Skeletal muscle satellite cell (primary cell): Measurements from ENCODE around the gene STK11.

Source experiments
- H3K27me3 ChIP-seq: 2 replicates; pipeline ENCODE4 v1.7.0; 2013; ENCODE audit warnings: low read length; ENCODE audit not compliant: control insufficient read depth, insufficient read depth
- H3K36me3 ChIP-seq: 2 replicates; pipeline ENCODE4 v1.7.0; 2013; ENCODE audit warnings: mild to moderate bottlenecking, control low read depth, low read length; ENCODE audit not compliant: insufficient read depth
- H3K4me1 ChIP-seq: 2 replicates; pipeline ENCODE4 v1.7.0; 2013; ENCODE audit warnings: low read length; ENCODE audit not compliant: control insufficient read depth, insufficient read depth
- H3K4me2 ChIP-seq: 2 replicates; pipeline ENCODE4 v1.7.0; 2013; ENCODE audit warnings: mild to moderate bottlenecking, low read length
- H3K4me3 ChIP-seq: 2 replicates; pipeline ENCODE4 v1.7.0; 2013; ENCODE audit warnings: low read length
- H3K9ac ChIP-seq: 2 replicates; pipeline ENCODE4 v1.7.0; 2013; ENCODE audit warnings: mild to moderate bottlenecking, low read depth, low read length, moderate library complexity
- H3K9me3 ChIP-seq: replicated peaks from 2 replicates; pipeline ENCODE4 v1.7.0; 2013; ENCODE audit warnings: mild to moderate bottlenecking, control low read depth, low read length

STK11 gene

DNA sequence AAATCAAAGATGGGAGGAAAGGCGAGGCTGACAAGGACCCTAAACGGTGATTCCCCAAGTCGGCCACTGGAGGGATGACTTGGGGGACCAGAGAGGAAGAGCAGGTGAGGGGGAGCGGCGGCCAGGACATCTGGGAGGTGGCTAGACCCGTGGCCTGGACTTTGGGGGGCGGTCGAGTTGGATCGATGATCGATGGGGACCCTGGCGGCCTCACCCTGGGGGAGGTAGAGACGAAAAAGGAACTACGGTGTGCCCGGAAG is 55.9 kb downstream of the STK11 start:
- H3K4me1 ChIP-seq, result peaks cover 81% of the 10 kb centered on the region

DNA sequence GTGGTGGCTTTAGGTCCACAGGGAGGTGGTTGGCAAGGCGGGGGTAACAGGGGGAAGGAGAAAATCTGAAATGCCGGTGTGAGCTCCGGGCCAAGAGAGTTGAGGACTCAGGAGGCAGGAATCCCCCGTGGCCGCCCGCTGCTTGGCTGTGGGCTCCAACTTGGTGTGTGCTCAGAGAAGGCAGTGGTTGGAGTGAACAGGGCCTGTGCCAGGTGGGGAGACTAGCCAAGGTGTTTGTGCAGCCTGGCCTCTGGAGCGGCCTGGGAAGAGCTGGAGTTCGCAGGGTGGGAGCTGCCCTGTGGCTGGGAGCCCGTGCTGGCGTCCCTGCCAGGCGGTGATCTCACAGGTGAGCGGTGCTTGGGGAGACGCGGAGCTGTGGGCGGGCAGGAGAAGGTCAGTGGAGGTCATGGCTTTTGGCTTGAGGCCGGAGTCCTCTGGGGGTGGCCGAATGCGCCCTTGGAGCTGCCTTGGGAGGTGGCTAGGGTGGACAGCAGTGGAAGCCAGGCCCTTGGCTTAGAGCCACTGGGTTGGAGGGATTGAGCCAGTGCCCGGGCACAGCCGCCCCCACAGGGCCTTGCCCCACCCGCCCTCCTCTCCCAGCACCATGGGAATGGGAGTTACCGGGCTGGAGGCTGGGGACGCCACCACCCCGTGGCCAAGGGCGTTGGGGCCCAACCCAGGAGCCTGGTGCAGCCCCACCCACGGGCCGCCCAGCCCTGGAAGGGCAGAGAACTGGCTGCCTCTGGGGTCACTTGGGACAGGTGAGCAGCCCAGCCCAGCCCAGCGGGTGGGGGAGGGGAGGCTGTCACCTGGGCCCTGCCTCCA is 56.4 kb downstream of the STK11 start:
- no peaks in the 10 kb centered on the region for H3K27me3 ChIP-seq
- peaks cover 21% of the 10 kb centered on the region for H3K36me3 ChIP-seq
- peak overlapping the region; percentile 70 for H3K4me3 ChIP-seq
- H3K4me2 ChIP-seq, result peak overlapping the region; percentile 89
- H3K4me1 ChIP-seq, result peaks cover 77% of the 10 kb centered on the region
- H3K9me3 ChIP-seq, result no peaks in the 10 kb centered on the region
- peak overlapping the region; percentile 74 for H3K9ac ChIP-seq

More for the DNA sequence above, 55.9 kb downstream of the STK11 start:
- no peaks in the 10 kb centered on the region for H3K27me3 ChIP-seq
- peak overlapping the region; percentile 74 for H3K9ac ChIP-seq
- peak overlapping the region; percentile 70 for H3K4me3 ChIP-seq
- H3K9me3 ChIP-seq, result no peaks in the 10 kb centered on the region
- peaks cover 26% of the 10 kb centered on the region for H3K36me3 ChIP-seq
- H3K4me2 ChIP-seq, result peak overlapping the region; percentile 89

DNA sequence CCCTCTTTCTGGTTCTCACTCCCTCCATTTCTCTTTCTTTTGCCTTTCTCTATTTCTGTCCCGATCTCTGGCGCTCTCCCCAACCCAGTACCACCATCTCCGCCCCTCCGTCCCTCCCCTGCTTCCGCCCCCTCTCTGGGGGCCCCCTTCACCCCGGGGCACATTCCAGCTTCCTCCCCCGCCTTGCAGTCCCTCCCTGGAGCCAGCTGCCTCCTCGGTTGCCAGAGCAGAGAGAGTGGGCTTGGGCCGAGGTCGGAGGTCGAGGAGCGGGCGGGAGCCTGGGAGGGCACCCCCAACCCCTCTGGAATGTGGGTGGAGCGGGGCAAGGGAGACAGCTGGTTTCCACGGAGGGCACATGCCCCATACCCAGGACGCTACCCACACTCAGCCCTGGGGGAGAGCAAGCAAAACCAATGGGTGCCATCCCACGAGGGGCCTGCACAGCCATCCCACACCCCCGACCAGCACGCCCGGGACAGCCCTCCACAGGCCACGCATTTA is 57.1 kb downstream of the STK11 start:
- no peaks in the 10 kb centered on the region for H3K9me3 ChIP-seq
- H3K9ac ChIP-seq, result peak overlapping the region; percentile 74
- peak overlapping the region; percentile 70 for H3K4me3 ChIP-seq
- peaks cover 78% of the 10 kb centered on the region for H3K4me1 ChIP-seq
- H3K4me2 ChIP-seq, result peak overlapping the region; percentile 89
- no peaks in the 10 kb centered on the region for H3K27me3 ChIP-seq
- H3K36me3 ChIP-seq, result peaks cover 15% of the 10 kb centered on the region

DNA sequence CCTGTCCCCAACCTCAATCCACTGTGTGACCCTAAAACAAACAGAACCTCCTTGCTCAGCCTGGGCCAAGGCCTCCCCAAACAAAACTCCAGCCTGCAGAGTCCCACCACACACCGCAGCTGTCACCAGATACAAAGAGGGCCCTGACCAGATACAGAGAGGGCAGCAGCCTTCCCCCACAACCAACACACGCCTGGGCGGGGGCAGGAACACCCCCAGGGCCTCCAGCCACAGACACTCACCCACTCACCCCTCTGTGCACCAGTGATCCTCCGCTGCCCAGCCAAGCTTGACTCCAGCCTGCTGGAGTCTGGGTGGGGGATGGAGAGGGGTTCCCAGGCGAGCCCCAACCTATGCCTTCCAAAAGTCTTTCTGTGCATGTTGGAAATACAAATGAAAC is 57.6 kb downstream of the STK11 start:
- Histone ChIP-seq H3K36me3 (peaks cover 9% of the 10 kb centered on the region), H3K4me3 (peak overlapping the region; percentile 70), H3K4me2 (peak overlapping the region; percentile 89), H3K27me3 (no peaks in the 10 kb centered on the region), H3K9ac (peak overlapping the region; percentile 74), H3K4me1 (peaks cover 78% of the 10 kb centered on the region), H3K9me3 (no peaks in the 10 kb centered on the region)

DNA sequence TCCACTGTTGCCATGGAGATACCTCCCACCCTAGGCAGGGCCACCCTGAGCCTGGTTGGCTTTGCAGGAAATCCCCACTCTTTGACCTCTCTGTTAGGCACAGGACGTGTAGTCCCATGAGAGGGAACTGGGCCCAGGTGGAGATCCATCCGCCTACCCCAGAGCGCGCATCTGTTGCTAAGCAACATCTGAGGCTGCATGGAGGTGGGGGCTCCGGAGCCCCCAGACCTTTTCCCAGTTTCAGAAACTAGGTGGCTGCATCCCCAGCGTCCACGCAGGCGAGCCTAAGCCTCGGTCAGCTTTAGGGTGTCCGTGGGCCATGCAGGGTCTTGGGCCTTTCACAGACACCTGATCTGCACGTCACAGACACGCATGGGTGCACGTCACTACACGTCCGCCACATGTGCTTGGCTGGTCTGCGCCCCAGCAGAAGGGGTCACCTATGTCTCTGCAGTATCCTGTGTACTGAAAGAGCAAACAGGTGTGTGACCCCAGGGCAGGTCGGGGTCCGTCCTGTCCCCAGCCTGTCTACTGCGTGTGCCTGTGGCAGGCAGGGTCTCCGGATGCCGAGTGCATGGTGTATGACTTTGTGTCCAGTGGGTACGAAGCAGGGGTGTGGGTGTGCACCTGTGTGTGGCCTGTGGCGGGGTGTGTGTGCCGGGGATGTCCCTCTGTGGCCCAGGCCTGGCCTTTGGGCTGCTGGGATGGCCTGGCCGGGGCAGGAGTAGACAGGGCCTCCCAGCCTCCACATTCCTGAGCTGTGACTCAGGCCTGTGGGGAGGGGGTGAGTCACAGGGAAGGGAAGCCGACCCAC is 59.4 kb downstream of the STK11 start:
- H3K9me3 ChIP-seq, result no peaks in the 10 kb centered on the region
- H3K27me3 ChIP-seq, result no peaks in the 10 kb centered on the region
- peak overlapping the region; percentile 76 for H3K4me2 ChIP-seq
- peaks cover 76% of the 10 kb centered on the region for H3K4me1 ChIP-seq
- H3K9ac ChIP-seq, result peak overlapping the region; percentile 51
- H3K36me3 ChIP-seq, result no peaks in the 10 kb centered on the region
- H3K4me3 ChIP-seq, result peak overlapping the region; percentile 51

DNA sequence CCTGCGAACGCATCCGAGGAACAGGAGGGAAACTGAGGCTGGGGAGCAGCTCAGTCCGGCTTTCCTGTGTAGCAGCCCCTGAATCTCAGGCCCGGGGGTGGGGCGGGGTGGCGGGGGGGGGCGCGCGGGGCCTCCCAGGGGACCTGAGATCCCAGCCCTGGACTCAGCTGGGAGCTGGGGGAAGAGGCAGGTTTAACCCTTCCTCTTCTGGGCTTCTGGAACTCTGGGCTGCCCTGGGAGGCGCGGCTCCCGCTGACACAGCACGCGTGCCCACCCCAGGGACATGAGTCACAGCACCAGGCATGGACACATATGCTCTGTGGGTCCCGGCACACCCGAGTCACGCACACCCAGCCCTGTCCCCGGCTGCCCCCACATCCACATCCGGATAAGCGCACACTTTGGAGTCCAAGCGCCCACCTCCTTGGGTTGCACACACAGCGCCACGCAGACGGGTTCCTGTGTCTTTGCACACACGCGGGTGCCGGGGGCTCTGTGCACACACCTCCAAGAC is 60.1 kb downstream of the STK11 start:
- Histone ChIP-seq H3K4me2 (peak overlapping the region; percentile 96), H3K4me1 (peaks cover 76% of the 10 kb centered on the region), H3K9ac (peak overlapping the region; percentile 80), H3K27me3 (no peaks in the 10 kb centered on the region), H3K9me3 (no peaks in the 10 kb centered on the region), H3K4me3 (peak overlapping the region; percentile 77), H3K36me3 (peaks cover under 1% of the 10 kb centered on the region)

DNA sequence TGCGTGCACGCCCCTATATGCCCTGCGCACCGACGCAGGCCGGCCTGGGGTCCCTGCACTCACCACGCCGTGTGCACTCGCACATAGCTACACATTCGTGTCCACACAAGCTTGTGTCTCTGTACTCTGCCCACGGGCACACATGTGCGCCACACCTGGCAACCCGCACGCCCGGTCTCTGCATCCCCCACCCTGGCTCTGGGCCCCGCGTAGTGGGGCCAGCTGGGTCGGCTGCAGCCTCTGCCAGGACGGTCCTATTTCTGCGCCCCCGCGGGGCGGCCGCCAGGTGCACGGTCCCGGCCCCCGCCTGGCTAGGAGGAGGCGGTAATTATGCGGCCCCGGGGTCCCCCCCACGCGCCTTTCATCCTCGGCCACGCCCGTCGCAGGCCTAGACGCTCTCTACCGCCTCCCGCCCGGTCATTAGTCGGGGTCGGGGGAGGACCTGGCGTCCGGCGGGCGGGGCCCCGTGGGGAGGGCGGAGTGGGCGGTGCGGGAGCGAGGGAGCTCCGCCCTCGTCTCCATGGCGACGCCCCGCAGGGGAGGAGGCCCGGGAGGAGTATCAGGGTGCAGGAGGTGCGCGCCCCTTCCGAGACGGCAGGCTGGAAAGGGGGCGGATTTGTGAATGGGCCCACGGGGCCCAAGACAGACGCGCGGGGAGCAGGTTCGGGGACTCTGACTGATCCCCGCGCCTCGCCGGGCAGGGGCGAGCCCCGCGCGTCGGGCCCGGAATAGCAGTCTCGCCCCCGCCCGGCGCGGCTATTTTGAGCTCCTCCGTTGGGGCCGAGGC is 60.7 kb downstream of the STK11 start:
- H3K9me3 ChIP-seq, result no peaks in the 10 kb centered on the region
- peaks cover 78% of the 10 kb centered on the region for H3K4me1 ChIP-seq
- peak overlapping the region; percentile 96 for H3K4me2 ChIP-seq
- peak overlapping the region; percentile 77 for H3K4me3 ChIP-seq
- peaks cover 7% of the 10 kb centered on the region for H3K36me3 ChIP-seq
- peak overlapping the region; percentile 80 for H3K9ac ChIP-seq
- no peaks in the 10 kb centered on the region for H3K27me3 ChIP-seq

DNA sequence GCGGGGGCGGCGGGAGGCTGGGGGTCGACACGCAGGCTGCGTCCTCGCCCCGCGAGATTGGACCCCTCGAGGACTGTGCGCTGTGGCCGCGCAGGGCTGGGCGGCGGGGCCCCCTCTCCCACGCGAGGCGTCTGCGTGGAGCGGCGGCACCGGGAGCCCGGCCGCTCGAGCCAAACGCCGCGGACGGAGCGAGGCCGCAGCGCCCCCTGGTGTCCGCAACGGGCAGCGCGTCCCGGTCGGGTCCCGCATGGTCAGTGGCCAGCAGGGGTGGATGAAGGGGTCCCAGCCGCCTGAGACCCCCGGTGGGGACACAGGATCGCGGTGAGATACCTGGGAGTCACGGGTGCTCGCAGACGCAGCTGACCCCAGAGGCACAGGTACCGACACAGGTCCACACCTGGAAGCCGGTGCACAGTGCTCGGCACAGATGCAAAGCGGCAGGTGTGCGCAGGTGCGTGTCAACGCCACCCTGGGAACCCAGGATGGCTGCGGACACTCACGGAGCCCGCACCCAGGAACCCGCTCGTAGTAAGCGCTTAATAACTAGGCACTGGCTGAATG is 61.4 kb downstream of the STK11 start:
- no peaks in the 10 kb centered on the region for H3K27me3 ChIP-seq
- H3K36me3 ChIP-seq, result peaks cover 13% of the 10 kb centered on the region
- peak overlapping the region; percentile 77 for H3K4me3 ChIP-seq
- peaks cover 78% of the 10 kb centered on the region for H3K4me1 ChIP-seq
- no peaks in the 10 kb centered on the region for H3K9me3 ChIP-seq
- peak overlapping the region; percentile 96 for H3K4me2 ChIP-seq
- peak overlapping the region; percentile 80 for H3K9ac ChIP-seq

DNA sequence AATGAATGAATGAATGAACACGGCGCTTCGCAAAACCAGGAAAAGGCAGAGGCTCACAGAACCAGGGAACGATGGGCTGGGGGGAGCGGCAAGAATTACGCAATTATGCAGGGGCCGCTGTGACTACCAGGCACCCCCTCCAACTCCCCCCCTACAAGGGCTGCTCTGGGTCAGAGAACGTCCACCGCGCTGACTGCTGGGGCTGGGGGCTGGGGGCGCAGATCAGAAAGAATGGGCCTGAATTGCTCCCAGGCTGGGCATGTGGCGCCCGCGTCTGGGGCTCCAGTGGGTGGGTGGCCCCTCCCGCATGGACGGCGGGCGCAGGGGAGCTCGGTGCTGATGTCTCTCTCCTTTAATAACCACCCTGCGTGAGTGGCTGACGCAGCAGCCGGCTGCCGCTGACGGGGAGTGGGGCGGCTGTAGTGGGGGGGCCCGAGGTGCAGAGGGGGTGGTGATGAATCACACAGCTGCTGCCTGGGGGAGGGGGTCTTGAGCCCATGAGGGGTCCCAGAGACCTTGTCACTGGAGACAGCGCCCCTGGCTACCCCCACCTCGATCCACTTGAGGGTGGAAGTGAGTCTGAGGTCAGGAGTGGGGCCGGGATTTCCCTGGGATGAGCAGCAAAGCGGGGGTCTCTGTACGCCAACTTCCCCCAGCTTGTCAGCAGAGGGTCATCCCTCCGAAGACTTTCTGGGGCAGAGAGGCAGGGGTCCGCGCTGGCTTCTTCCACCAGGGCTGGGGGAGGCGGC is 62.1 kb downstream of the STK11 start:
- Histone ChIP-seq H3K9ac (peak overlapping the region; percentile 80), H3K36me3 (peaks cover 20% of the 10 kb centered on the region), H3K4me2 (peak overlapping the region; percentile 96), H3K9me3 (no peaks in the 10 kb centered on the region), H3K4me1 (peaks cover 77% of the 10 kb centered on the region), H3K27me3 (no peaks in the 10 kb centered on the region), H3K4me3 (peak overlapping the region; percentile 77)

DNA sequence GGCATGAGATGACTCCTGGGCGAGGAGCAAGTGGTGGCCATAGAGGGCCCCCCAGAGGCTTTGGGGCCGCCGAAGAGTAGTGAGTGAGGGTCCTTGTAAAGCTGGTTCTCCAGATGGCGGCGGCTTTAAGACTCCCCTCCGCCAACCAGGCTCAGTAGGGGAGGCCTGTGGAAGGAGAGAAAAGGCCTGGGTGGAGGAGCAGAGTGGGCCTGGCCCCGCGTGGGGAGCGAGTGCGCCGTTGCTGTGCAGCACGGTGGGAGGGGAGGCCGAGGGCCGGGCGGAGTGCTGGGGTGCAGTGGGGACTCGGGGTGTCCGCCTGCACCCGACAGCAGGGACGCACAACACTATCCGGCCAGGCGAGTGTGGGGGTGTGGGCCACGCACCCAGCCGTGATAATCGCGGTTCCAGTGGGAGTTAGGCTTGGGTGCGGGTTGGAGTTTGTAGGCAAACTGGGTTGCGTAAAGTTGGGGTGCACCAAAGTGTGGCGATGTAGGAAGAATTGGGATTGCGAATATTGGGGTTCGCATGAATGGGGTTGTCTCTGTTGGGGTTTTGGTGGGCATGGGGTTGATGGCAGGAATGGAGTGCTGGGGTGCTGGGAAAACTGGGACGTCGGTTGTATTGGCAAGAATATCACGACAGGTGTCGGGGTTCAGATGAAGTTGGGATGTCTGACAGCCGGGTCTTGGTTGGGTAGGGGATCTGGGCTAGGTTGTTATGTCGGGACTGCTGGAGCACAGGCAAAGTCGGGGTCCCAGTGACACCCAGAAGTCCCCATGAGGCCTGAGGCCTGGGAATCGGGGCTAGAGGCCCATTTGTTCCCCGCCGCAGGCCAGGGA is 62.9 kb downstream of the STK11 start:
- Histone ChIP-seq H3K4me2 (peak overlapping the region; percentile 96), H3K27me3 (no peaks in the 10 kb centered on the region), H3K4me1 (peaks cover 77% of the 10 kb centered on the region), H3K4me3 (no peak overlapping the region), H3K9ac (peak overlapping the region; percentile 43), H3K9me3 (no peaks in the 10 kb centered on the region), H3K36me3 (peaks cover 28% of the 10 kb centered on the region)
